Prostate gland (tissue), 2 donors: Measurements from ENCODE around the gene MYBPC2. TPM values are rescaled to one million over a fixed set of nuclear protein-coding genes. Genes with fewer than 3 reads are reported as not detected.

Experiments
- DNase-seq: peaks from one replicate; pipeline ENCODE4 v3.0.0-alpha.2; 2019; ENCODE audit warnings: low spot score
- H3K27ac ChIP-seq, 2 donors: fragments of 200-600 bp; sonication (generic); 2 replicates each; pipeline ENCODE4 v1.5.1; 2017 to 2019
- H3K27me3 ChIP-seq: fragments of 200-600 bp; sonication (generic); replicated peaks from 2 replicates; pipeline ENCODE4 v1.5.1; 2019; ENCODE audit not compliant: insufficient read depth
- H3K36me3 ChIP-seq, 2 donors: fragments of 200-600 bp; sonication (generic); 1 replicate in 1 of 2; 2 replicates in 1 of 2; pipeline versions ENCODE4 v1.5.1 to v1.8.1; 2017 to 2019
- H3K4me1 ChIP-seq: fragments of 200-600 bp; sonication (generic); replicated peaks from 2 replicates; pipeline ENCODE4 v1.5.1; 2019
- H3K4me3 ChIP-seq, 2 donors: fragments of 200-600 bp; sonication (generic); 2 replicates each; pipeline ENCODE4 v1.5.1; 2017 to 2019
- H3K9me3 ChIP-seq: fragments of 200-600 bp; sonication (generic); 2 replicates; pipeline ENCODE4 v1.5.1; 2017
- CTCF ChIP-seq, 4 experiments: fragments of 200-600 bp in 2 of 4; fragments of 450-650 bp in 2 of 4; sonication (generic) in 2 of 4; IDR thresholded peaks; 1 replicate in 3 of 4; 2 replicates in 1 of 4; pipeline ENCODE4 v1.5.1; 2016 to 2019; ENCODE audit warnings: antibody characterized with exemption in 4 of 4, mild to moderate bottlenecking in 2 of 4, moderate library complexity in 2 of 4
- POLR2A ChIP-seq: fragments of 450-650 bp; IDR thresholded peaks from one replicate; pipeline ENCODE4 v1.6.1; 2016; ENCODE audit warnings: antibody characterized with exemption, mild to moderate bottlenecking
- POLR2AphosphoS5 ChIP-seq: sonication (generic); formaldehyde crosslinking; IDR thresholded peaks from one replicate; pipeline ENCODE4 v1.6.1; 2017; ENCODE audit warnings: antibody characterized with exemption
- WGBS: methylation state at CpG from one replicate; pipeline ENCODE4 v1.1.5; 2018; 5-methylcytosine and 5-hydroxymethylcytosine counted together
- intact Hi-C: fragments of 100-400 bp; cut with DNase I; formaldehyde crosslinking; loops from one replicate; pipeline ENCODE4 v1.14.2; 2022
- total RNA-seq, 2 donors: library from RNA; depleted of rRNA; stranded (reverse); fragments of >200 nt; gene quantifications; one replicate each; pipeline ENCODE4 v1.1.0, GENCODE V29; 2016

MYBPC2 gene
- total RNA-seq, 2 donors from 2014 or later, result 0.09 to 0.34 TPM

GRCh38 chr19:50476224-50476906 lies 43.7 kb downstream of the MYBPC2 start, which contains the start of the genes EMC10 and GARIN5A:
EMC10 (plus strand) TSS chr19:50476507; CDS start chr19:50476545, 38 bp downstream.
GARIN5A (minus strand) TSS chr19:50476848; CDS start chr19:50476388, 460 bp downstream.
- Histone ChIP-seq H3K4me3 (peak within 1 kb of the TSS; percentile 89 to 91), H3K36me3 (peaks cover 0 to 16% of the 10 kb centered on the region in 2 donors), H3K9me3 (no peaks in the 10 kb centered on the region), H3K27me3 (no peaks in the 10 kb centered on the region), H3K27ac (peak within 1 kb of the TSS; percentile 72 to 75), H3K4me1 (peaks cover 4% of the 10 kb centered on the region)
- peak; percentile 47 for TF ChIP-seq POLR2A
- peak; percentile 98 for TF ChIP-seq POLR2AphosphoS5
- TF ChIP-seq CTCF (IDR thresholded peaks at IDR 0.05), result peak in 1 of 4 experiments; percentile 26
- intact Hi-C loops, result no loop called here
- peak; percentile 83 for DNase-seq
- WGBS, result 2% methylated on average over 42 of the region's 58 CpGs

DNA sequence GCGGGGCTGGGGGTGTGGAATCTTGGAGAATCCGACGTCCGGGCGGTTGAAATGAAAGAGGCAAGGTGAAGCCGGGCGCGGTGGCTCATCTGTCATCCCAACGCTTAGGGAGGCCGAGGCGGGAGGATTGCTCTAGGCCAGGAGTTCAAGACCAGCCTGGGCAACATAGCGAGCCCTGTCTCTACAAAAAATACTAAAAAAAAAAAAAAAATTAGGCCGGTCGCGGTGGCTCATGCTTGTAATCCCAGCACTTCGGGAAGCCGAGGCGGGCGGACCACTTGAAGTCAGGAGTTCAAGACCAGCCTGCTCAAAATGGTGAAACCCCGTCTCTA lies 44.2 kb downstream of the MYBPC2 start:
- Histone ChIP-seq H3K27ac (peak overlapping the region; percentile 72 to 75), H3K4me3 (peak overlapping the region; percentile 89 to 91), H3K9me3 (no peaks in the 10 kb centered on the region), H3K4me1 (peaks cover 4% of the 10 kb centered on the region), H3K27me3 (no peaks in the 10 kb centered on the region), H3K36me3 (peaks cover 0 to 16% of the 10 kb centered on the region in 2 donors)
- intact Hi-C loops, result no loop called here
- no peak for DNase-seq
- 12% methylated on average over 20 of the region's 20 CpGs for whole genome bisulfite sequencing
- TF ChIP-seq CTCF (IDR thresholded peaks at IDR 0.05) (no peak), POLR2A (no peak)

DNA sequence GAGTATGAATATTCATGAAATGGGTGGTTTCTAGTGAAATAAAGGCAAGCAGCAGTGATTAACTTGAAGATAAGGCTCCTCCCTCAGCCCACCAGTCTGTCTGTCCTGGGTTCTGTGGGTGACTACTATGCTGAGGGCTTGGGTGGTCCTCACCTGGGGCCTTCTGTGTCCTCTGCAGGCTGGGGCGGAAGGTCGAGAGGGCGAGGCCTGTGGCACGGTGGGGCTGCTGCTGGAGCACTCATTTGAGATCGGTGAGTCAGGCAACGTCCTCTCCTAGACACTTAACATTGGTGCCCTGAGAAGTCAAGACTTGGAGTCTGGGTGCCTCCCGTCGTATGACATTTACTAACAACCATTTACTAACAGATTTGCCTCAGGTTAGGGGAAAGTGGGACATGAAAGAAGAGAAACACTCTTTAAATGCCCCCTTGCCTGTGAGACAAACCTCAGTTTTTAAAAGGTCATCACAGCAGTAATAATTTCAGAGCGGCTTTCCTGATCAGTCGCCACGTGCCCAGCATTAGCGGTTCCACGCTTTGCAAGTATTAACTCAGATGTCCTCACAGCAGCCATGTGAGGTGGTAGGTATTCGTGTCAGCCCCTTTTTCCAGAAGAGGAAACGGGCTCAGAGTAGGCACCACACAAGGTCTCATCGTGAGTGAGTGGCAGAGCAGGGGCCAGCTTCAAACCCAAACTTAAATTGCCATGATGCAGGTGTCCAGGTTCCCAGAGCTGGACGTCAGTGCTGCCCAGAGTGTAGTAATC lies 45.2 kb downstream of the MYBPC2 start:
- no peak for DNase-seq
- TF ChIP-seq POLR2AphosphoS5, result no peak
- no peak for TF ChIP-seq POLR2A
- no peak for TF ChIP-seq CTCF (IDR thresholded peaks at IDR 0.05)
- Histone ChIP-seq H3K27me3 (no peaks in the 10 kb centered on the region), H3K9me3 (no peaks in the 10 kb centered on the region), H3K36me3 (peaks cover 0 to 16% of the 10 kb centered on the region in 2 donors), H3K27ac (no peak overlapping the region), H3K4me3 (no peak overlapping the region), H3K4me1 (peaks cover 4% of the 10 kb centered on the region)
- WGBS, result 92% methylated on average over 17 of the region's 17 CpGs
- intact Hi-C loops, result no loop called here

GRCh38 chr19:50478901-50479715 lies 46.4 kb downstream of the MYBPC2 start:
- peaks cover 0 to 16% of the 10 kb centered on the region in 2 donors for H3K36me3 ChIP-seq
- H3K9me3 ChIP-seq, result no peaks in the 10 kb centered on the region
- peaks cover 4% of the 10 kb centered on the region for H3K4me1 ChIP-seq
- no peak overlapping the region for H3K27ac ChIP-seq
- no peaks in the 10 kb centered on the region for H3K27me3 ChIP-seq
- no peak for DNase-seq
- TF ChIP-seq POLR2AphosphoS5 (no peak), CTCF (IDR thresholded peaks at IDR 0.05) (no peak), POLR2A (no peak)
- no peak overlapping the region for H3K4me3 ChIP-seq
- 77% methylated on average over 19 of the region's 19 CpGs for WGBS
- intact Hi-C loops, result no loop called here
